H9 (cell line): ENCODE measurements around the gene CORO7. TPM values are rescaled to one million over a fixed set of nuclear protein-coding genes. Genes with fewer than 3 reads are reported as not detected.

Experiments used
- DNase-seq: peaks from one replicate; pipeline ENCODE4 v3.0.0-alpha.2; 2017
- H2AFZ ChIP-seq: one replicate; pipeline ENCODE4 v1.6.1; 2013; ENCODE audit warnings: mild to moderate bottlenecking, low read length, control low read depth, moderate library complexity
- H2AK5ac ChIP-seq: 2 replicates; pipeline ENCODE4 v1.6.1; 2013; ENCODE audit warnings: low read length, control low read depth, mixed read lengths; ENCODE audit not compliant: insufficient read length
- H2BK120ac ChIP-seq: one replicate; pipeline ENCODE4 v1.6.1; 2013; ENCODE audit warnings: low read depth, mild to moderate bottlenecking, low read length, control low read depth, inconsistent platforms; ENCODE audit not compliant: poor library complexity, severe bottlenecking
- H2BK12ac ChIP-seq: 2 replicates; pipeline ENCODE4 v1.6.1; 2013; ENCODE audit warnings: low read length, control low read depth, mixed read lengths, low read depth; ENCODE audit not compliant: insufficient read length
- H2BK15ac ChIP-seq: 2 replicates; pipeline ENCODE4 v1.6.1; 2013; ENCODE audit warnings: low read depth, low read length, control low read depth
- H2BK20ac ChIP-seq: one replicate; pipeline ENCODE4 v1.6.1; 2013; ENCODE audit warnings: low read depth, mild to moderate bottlenecking, low read length, control low read depth, inconsistent platforms; ENCODE audit not compliant: poor library complexity, severe bottlenecking
- H2BK5ac ChIP-seq: 2 replicates; pipeline ENCODE4 v1.6.1; 2013; ENCODE audit warnings: low read length, control low read depth, mixed read lengths; ENCODE audit not compliant: insufficient read length
- H3K14ac ChIP-seq: 2 replicates; pipeline ENCODE4 v1.6.1; 2013; ENCODE audit warnings: low read length, control low read depth; ENCODE audit not compliant: insufficient read depth
- H3K18ac ChIP-seq: 2 replicates; pipeline ENCODE4 v1.6.1; 2013; ENCODE audit warnings: low read depth, mild to moderate bottlenecking, mixed read lengths, low read length, control low read depth; ENCODE audit not compliant: insufficient read length
- H3K23ac ChIP-seq: 2 replicates; pipeline ENCODE4 v1.6.1; 2013; ENCODE audit warnings: low read length, control low read depth, mixed read lengths, low read depth; ENCODE audit not compliant: insufficient read length
- H3K23me2 ChIP-seq: 2 replicates; pipeline ENCODE4 v1.6.1; 2013; ENCODE audit warnings: low read depth, mild to moderate bottlenecking, mixed read lengths, low read length, control low read depth; ENCODE audit not compliant: insufficient read length, poor library complexity, severe bottlenecking
- H3K27ac ChIP-seq: 2 replicates; pipeline ENCODE4 v1.5.1; 2013; ENCODE audit warnings: low read length, control low read depth, mixed read lengths, low read depth; ENCODE audit not compliant: insufficient read length
- H3K27me3 ChIP-seq: 2 replicates; pipeline ENCODE4 v1.6.1; 2013; ENCODE audit warnings: low read length, control low read depth, inconsistent platforms; ENCODE audit not compliant: insufficient read depth
- H3K4ac ChIP-seq: 2 replicates; pipeline ENCODE4 v1.6.1; 2013; ENCODE audit warnings: low read depth, mild to moderate bottlenecking, control low read depth, inconsistent platforms, low read length, moderate library complexity
- H3K4me1 ChIP-seq: 2 replicates; pipeline ENCODE4 v1.6.1; 2013; ENCODE audit warnings: low read length, control low read depth, inconsistent platforms; ENCODE audit not compliant: insufficient read depth
- H3K4me2 ChIP-seq: 2 replicates; pipeline ENCODE4 v1.6.1; 2013; ENCODE audit warnings: low read length, control low read depth, mixed read lengths; ENCODE audit not compliant: insufficient read length, insufficient read depth
- H3K56ac ChIP-seq: 2 replicates; pipeline ENCODE4 v1.6.1; 2013; ENCODE audit warnings: low read depth, mild to moderate bottlenecking, mixed read lengths, low read length, control low read depth; ENCODE audit not compliant: insufficient read length
- H3K79me1 ChIP-seq: 2 replicates; pipeline ENCODE4 v1.6.1; 2013; ENCODE audit warnings: low read depth, mild to moderate bottlenecking, moderate library complexity, low read length, control low read depth, inconsistent platforms; ENCODE audit not compliant: insufficient read depth, poor library complexity, severe bottlenecking
- H3K79me2 ChIP-seq: 2 replicates; pipeline ENCODE4 v1.6.1; 2013; ENCODE audit warnings: low read length, control low read depth, inconsistent platforms; ENCODE audit not compliant: insufficient read depth
- H3K9ac ChIP-seq: 2 replicates; pipeline ENCODE4 v1.6.1; 2013; ENCODE audit warnings: low read length, control low read depth, mixed read lengths; ENCODE audit not compliant: insufficient read length; ENCODE audit errors: extremely low read depth
- H3K9me3 ChIP-seq: one replicate; pipeline ENCODE4 v1.6.1; 2013; ENCODE audit warnings: low read depth, low read length, inconsistent platforms; ENCODE audit not compliant: control insufficient read depth
- H3T11ph ChIP-seq: one replicate; pipeline ENCODE4 v1.6.1; 2013; ENCODE audit warnings: mild to moderate bottlenecking, low read length, control low read depth, inconsistent platforms
- H4K20me1 ChIP-seq: one replicate; pipeline ENCODE4 v1.6.1; 2013; ENCODE audit not compliant: control insufficient read depth, insufficient read length, insufficient read depth
- H4K5ac ChIP-seq: 2 replicates; pipeline ENCODE4 v1.6.1; 2013; ENCODE audit warnings: low read depth, mild to moderate bottlenecking, mixed read lengths, low read length, control low read depth; ENCODE audit not compliant: insufficient read length
- H4K8ac ChIP-seq: replicated peaks from 2 replicates; pipeline ENCODE4 v1.6.1; 2013; ENCODE audit warnings: low read length, control low read depth, mixed read lengths, low read depth; ENCODE audit not compliant: insufficient read length
- H4K91ac ChIP-seq: 2 replicates; pipeline ENCODE4 v1.6.1; 2013; ENCODE audit warnings: low read depth, mild to moderate bottlenecking, moderate library complexity, mixed read lengths, low read length, control low read depth; ENCODE audit not compliant: insufficient read length
- H3K27ac Mint-ChIP-seq, 3 experiments: 2 replicates in 2 of 3; 3 replicates in 1 of 3; pipeline ENCODE4 v1.8.0; 2020 to 2021; ENCODE audit warnings: mixed read lengths in 3 of 3, mild to moderate bottlenecking in 1 of 3, moderate library complexity in 1 of 3
- H3K27me3 Mint-ChIP-seq: 2 replicates; pipeline ENCODE4 v1.8.0; 2021; ENCODE audit warnings: low read depth, mild to moderate bottlenecking, moderate library complexity, mixed read lengths
- H3K36me3 Mint-ChIP-seq, 3 experiments: 2 replicates in 2 of 3; 3 replicates in 1 of 3; pipeline ENCODE4 v1.8.0; 2020 to 2021; ENCODE audit warnings: low read depth in 3 of 3, mixed read lengths in 3 of 3; ENCODE audit not compliant: insufficient read depth in 1 of 3
- H3K4me1 Mint-ChIP-seq, 2 experiments: 2 replicates each; pipeline ENCODE4 v1.8.0; 2020; ENCODE audit warnings: mixed read lengths in 2 of 2
- H3K4me3 Mint-ChIP-seq, 2 experiments: 2 replicates in 1 of 2; 3 replicates in 1 of 2; pipeline ENCODE4 v1.8.0; 2020 to 2021; ENCODE audit warnings: mild to moderate bottlenecking in 2 of 2, mixed read lengths in 2 of 2, moderate library complexity in 1 of 2
- H3K9me3 Mint-ChIP-seq, 2 experiments: 2 replicates in 1 of 2; 3 replicates in 1 of 2; pipeline ENCODE4 v1.8.0; 2020; ENCODE audit warnings: mild to moderate bottlenecking in 2 of 2, mixed read lengths in 2 of 2, moderate library complexity in 1 of 2
- WGBS: extraction: QIAGEN DNeasy Blood & Tissue Kit; methylation state at CpG from one replicate; pipeline ENCODE4 v1.1.7; 2013; ENCODE audit warnings: missing lambda C conversion rate, low lambda C conversion rate, mixed read lengths; ENCODE audit not compliant: insufficient read length; ENCODE audit errors: extremely low coverage; 5-methylcytosine and 5-hydroxymethylcytosine counted together
- total RNA-seq: library from RNA; stranded (reverse); gene quantifications from 2 replicates; pipeline ENCODE4 v1.2.1, GENCODE V29; 2021
- TF ChIP-seq, protein P1 (sequence below): fragments of 200-600 bp; sonication (generic); conservative IDR thresholded peaks from 3 replicates; pipeline ENCODE4 v1.8.0; 2021; ENCODE audit warnings: antibody characterized with exemption, mild to moderate bottlenecking

Gene CORO7
- total RNA-seq, 1 experiment from 2014 or later, result 38.4 TPM

DNA sequence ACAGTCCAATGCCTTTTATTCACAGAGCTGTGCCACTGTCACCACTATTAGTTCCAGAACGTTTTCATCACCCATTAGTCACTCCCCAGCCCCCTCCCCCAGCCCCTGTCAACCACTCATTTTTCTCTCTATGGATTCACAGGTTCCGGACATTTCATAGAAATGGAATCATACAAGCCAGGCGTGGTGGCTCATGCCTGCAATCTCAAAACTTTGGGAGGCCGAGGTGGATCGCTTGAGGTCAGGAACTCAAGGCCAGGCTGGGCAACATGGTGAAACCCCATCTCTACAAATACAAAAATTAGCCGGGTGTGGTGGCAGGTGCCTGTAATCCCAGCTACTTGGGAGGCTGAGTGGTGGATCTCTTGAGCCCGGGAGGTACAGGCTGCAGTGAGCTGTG, 64.5 kb downstream of the CORO7 start:
- no peaks in the 10 kb centered on the region for H3K27me3 ChIP-seq
- no peaks in the 10 kb centered on the region for H3K23me2 ChIP-seq
- H3K4me2 ChIP-seq, result no peak overlapping the region
- H2BK12ac ChIP-seq, result no peak overlapping the region
- DNase-seq, result no peak
- peaks cover 14% of the 10 kb centered on the region; the same call in 1 of the 2 replicates for H3K79me2 ChIP-seq
- peaks cover 6% of the 10 kb centered on the region in 2 experiments for H3K4me1 Mint-ChIP-seq
- WGBS, result no CpG with 5 or more reads among the region's 7 CpGs
- TF ChIP-seq, protein P1, sequence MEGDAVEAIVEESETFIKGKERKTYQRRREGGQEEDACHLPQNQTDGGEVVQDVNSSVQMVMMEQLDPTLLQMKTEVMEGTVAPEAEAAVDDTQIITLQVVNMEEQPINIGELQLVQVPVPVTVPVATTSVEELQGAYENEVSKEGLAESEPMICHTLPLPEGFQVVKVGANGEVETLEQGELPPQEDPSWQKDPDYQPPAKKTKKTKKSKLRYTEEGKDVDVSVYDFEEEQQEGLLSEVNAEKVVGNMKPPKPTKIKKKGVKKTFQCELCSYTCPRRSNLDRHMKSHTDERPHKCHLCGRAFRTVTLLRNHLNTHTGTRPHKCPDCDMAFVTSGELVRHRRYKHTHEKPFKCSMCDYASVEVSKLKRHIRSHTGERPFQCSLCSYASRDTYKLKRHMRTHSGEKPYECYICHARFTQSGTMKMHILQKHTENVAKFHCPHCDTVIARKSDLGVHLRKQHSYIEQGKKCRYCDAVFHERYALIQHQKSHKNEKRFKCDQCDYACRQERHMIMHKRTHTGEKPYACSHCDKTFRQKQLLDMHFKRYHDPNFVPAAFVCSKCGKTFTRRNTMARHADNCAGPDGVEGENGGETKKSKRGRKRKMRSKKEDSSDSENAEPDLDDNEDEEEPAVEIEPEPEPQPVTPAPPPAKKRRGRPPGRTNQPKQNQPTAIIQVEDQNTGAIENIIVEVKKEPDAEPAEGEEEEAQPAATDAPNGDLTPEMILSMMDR, result no peak
- H3K23ac ChIP-seq, result no peak overlapping the region
- H3K56ac ChIP-seq, result no peak overlapping the region
- H2AFZ ChIP-seq, result no peak overlapping the region
- H3K36me3 Mint-ChIP-seq, result peaks cover 2 to 12% (median 9%) of the 10 kb centered on the region in 3 experiments
- no peaks in the 10 kb centered on the region for H3K4me1 ChIP-seq
- no peak overlapping the region for H2AK5ac ChIP-seq
- H3K27ac ChIP-seq, result no peak overlapping the region
- H4K20me1 ChIP-seq, result no peaks in the 10 kb centered on the region
- H3K79me1 ChIP-seq, result peaks cover 7% of the 10 kb centered on the region
- H3K9me3 ChIP-seq, result no peaks in the 10 kb centered on the region
- H2BK5ac ChIP-seq, result no peak overlapping the region
- no peak overlapping the region for H3K4ac ChIP-seq
- no peak overlapping the region for H3K9ac ChIP-seq
- peak overlapping the region; percentile 97 to 98; a peak in 4 of 5 replicates for H3K4me3 Mint-ChIP-seq
- H3K9me3 Mint-ChIP-seq, result peaks cover 0 to 2% of the 10 kb centered on the region in 2 experiments; a peak in 3 of 5 replicates
- H2BK15ac ChIP-seq, result no peak overlapping the region
- H3T11ph ChIP-seq, result no peak overlapping the region
- no peak overlapping the region for H4K8ac ChIP-seq
- H3K14ac ChIP-seq, result no peak overlapping the region
- no peak overlapping the region; a peak in 1 of 7 replicates for H3K27ac Mint-ChIP-seq
- no peak overlapping the region for H2BK20ac ChIP-seq
- no peak overlapping the region for H4K91ac ChIP-seq
- H3K27me3 Mint-ChIP-seq, result no peaks in the 10 kb centered on the region
- H2BK120ac ChIP-seq, result no peak overlapping the region
- H3K18ac ChIP-seq, result no peak overlapping the region
- no peak overlapping the region for H4K5ac ChIP-seq
